HG02678 (cell line): ENCODE measurements around the gene NPAS3.

Source experiments
- ATAC-seq: cut with Tn5 transposase; IDR thresholded peaks from one replicate; pipeline ENCODE4 v1.9.1; 2021; ENCODE audit warnings: mild to moderate bottlenecking, moderate library complexity; ENCODE audit not compliant: unreplicated experiment

The NPAS3 gene

GRCh38 chr14:33848009-33848408 lies 909.3 kb downstream of the NPAS3 start:
- no peak for ATAC-seq

GRCh38 chr14:33848706-33849454 lies 910.2 kb downstream of the NPAS3 start:
- no peak for ATAC-seq

DNA sequence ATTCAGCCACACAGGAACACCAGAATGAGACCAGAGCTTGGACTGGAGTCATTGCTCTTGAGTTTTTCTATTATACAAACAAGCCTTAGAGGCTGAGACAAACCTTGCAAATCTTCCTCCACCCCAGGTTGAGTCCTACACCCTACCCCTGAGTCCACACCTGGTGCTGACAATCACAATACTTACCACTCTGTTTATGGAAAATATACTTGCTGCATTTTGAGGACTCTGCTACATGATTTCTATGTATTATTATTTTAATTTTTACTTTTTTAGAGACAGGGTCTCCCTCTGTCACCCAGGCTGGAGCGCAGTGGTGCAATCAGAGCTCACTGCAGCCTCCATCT lies 910.7 kb downstream of the NPAS3 start:
- ATAC-seq = no peak

DNA sequence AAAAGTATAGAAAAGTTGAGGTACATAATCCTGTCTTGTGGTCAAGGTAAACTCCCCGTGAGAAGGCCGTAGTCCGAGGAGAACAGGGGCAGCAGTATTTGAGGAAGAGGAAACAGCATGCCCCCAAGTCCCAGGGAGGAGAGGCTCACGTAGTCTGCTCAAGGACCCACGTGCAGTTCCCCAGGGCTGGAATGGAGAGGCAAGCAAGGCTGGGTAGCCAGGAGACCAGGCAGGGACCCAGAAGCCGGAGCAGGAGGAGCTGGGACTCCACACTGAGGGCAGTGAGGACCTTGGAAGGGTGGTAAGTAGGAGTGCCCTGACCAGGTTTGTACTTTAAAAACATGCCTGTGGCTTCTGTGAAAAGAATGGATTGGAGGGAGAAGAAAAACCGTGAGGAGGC lies 912.1 kb downstream of the NPAS3 start:
- ATAC-seq = no peak

DNA sequence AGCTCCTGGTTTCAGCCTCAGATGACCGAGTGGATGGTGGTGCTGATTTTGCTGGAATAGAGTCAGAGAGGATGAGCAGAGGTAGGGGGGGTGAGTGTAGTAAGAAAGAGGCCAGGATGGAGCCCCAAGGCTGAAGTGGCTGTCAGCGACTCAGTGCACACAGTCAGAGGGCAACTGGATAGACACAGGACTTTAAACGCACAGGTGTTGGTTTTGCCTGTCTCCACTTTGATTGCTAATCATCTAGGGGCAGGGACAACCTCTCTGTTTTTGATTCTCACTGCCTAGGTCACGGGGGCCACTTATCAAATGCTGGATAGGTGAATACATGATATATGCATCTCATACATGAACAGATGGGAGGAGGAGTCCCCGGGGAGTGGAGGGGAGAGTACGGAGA lies 912.7 kb downstream of the NPAS3 start:
- ATAC-seq = no peak

GRCh38 chr14:33851931-33852330 lies 913.3 kb downstream of the NPAS3 start:
- no peak for ATAC-seq
